ENCODE results near the gene BLOC1S1. TPM values are rescaled to one million over a fixed set of nuclear protein-coding genes. Genes with fewer than 3 reads are reported as not detected.

BLOC1S1 gene
- total and polyA plus RNA-seq, 12 donors = 180 to 1,005 (median 227) TPM

DNA sequence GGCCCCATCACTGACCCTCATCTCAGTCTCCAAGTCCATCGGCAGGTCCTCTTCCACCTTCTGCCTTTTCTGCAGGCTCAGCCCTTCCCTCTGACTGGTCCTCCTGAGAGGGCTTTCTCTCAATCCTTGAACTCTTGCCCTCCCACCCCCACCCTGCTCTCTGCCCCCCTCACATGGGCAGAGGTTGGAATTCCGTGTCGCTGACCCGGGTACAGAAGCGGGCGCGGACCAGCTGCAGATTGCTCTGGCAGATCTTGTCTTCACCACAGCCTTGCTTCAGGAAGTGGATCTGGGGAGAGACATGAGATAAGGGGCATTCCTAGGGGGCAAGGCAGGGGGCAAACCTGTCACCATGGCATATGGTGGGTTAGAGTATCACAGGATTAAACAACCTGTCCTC, 20.5 kb upstream of the BLOC1S1 start:
- no peaks in the 10 kb centered on the region for H3K27me3 ChIP-seq
- peak in 1 of 7 donors; percentile 2 for DNase-seq
- intact Hi-C loops (cut with DNase I) = no loop called here
- H3K36me3 ChIP-seq (replicated peaks in 1 of 2) = no peaks in the 10 kb centered on the region
- WGBS, 4 donors = 73 to 91% (median 89%) methylated on average over 7 of the region's 7 CpGs
- no peaks in the 10 kb centered on the region for H3K9me3 ChIP-seq (replicated peaks in 1 of 3)
- TF ChIP-seq, protein P1, sequence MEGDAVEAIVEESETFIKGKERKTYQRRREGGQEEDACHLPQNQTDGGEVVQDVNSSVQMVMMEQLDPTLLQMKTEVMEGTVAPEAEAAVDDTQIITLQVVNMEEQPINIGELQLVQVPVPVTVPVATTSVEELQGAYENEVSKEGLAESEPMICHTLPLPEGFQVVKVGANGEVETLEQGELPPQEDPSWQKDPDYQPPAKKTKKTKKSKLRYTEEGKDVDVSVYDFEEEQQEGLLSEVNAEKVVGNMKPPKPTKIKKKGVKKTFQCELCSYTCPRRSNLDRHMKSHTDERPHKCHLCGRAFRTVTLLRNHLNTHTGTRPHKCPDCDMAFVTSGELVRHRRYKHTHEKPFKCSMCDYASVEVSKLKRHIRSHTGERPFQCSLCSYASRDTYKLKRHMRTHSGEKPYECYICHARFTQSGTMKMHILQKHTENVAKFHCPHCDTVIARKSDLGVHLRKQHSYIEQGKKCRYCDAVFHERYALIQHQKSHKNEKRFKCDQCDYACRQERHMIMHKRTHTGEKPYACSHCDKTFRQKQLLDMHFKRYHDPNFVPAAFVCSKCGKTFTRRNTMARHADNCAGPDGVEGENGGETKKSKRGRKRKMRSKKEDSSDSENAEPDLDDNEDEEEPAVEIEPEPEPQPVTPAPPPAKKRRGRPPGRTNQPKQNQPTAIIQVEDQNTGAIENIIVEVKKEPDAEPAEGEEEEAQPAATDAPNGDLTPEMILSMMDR (IDR thresholded peaks at IDR 0.05) = no peak
- no peak overlapping the region for H3K27ac ChIP-seq
- H3K4me1 ChIP-seq (replicated peaks in 1 of 2) = no peaks in the 10 kb centered on the region
- H3K4me3 ChIP-seq = no peak overlapping the region

DNA sequence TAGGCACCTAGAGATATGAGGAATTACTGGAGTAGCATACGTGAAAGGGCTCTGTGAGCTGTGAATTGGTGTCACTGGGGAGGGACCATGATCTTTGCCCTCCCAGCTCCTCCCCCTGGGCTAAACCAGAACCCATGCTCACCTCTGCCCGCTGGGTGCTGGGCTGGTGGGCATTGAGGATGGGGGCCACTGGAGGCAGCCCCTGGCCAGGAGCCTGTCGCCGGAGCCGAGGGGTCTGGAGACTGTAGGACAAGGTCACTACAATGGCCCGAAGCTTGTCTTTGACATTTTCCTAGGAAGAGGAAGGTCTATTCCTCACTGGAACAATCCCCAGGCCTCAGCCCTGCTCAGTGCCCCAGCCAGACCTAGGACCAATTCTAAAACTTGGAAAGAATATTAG, 19.7 kb upstream of the BLOC1S1 start:
- intact Hi-C loops (cut with DNase I) = no loop called here

DNA sequence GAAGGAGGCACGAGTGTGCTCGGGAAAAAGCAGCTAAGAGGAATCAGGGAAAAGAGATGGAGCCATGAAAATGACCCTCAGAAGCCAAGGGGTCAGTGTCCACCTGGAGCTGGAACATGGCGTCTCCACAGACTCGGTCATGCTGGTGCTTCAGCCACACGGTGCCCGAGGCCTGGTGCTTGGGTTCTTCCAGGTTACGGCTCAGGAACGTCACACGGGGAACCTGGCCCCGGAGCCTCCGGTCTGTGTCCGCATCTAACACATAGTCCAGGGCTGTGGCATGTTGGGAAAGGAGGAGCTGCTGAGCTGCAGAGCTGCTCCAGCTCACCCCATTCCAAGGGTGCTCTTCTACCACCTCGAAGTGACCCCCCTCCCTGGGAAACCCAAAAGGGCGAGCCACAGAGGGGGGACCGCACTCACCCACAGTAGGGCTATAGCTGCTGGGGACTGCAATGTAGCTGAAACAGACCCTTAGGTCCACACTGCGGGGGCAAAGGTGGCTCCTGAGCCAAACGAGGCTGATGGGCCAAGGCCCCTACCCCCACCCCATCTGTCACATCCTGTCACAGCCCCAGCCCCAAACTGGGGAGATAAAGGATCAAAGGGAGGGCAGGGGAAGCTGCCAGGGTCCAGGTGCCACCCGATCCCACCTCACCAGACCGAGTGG, 18.9 kb upstream of the BLOC1S1 start:
- no peaks in the 10 kb centered on the region for H3K9me3 ChIP-seq (replicated peaks in 1 of 3)
- 86 to 90% (median 88%) methylated on average over 4 to 19 of the region's 19 CpGs for WGBS, 4 donors
- no peaks in the 10 kb centered on the region for H3K36me3 ChIP-seq (replicated peaks in 1 of 2)
- TF ChIP-seq, protein P1 (IDR thresholded peaks at IDR 0.05) = no peak
- no peak for TF ChIP-seq POLR2A (IDR thresholded peaks at IDR 0.05)
- H3K4me3 ChIP-seq = no peak overlapping the region
- no peaks in the 10 kb centered on the region for H3K27me3 ChIP-seq
- DNase-seq = peak in 1 of 7 donors; percentile 9
- H3K27ac ChIP-seq = no peak overlapping the region
- H3K4me1 ChIP-seq (replicated peaks in 1 of 2) = no peaks in the 10 kb centered on the region
- intact Hi-C loops (cut with DNase I) = no loop called here

More for the DNA sequence above, 19.7 kb upstream of the BLOC1S1 start:
- no peaks in the 10 kb centered on the region for H3K9me3 ChIP-seq (replicated peaks in 1 of 3)
- no peaks in the 10 kb centered on the region for H3K27me3 ChIP-seq
- no peak overlapping the region for H3K27ac ChIP-seq
- H3K4me1 ChIP-seq (replicated peaks in 1 of 2) = no peaks in the 10 kb centered on the region
- DNase-seq = peak in 1 of 7 donors; percentile 1
- TF ChIP-seq POLR2A (IDR thresholded peaks at IDR 0.05) = no peak
- TF ChIP-seq, protein P1 (IDR thresholded peaks at IDR 0.05) = no peak
- WGBS, 4 donors = 85 to 100% (median 87%) methylated on average over 1 to 6 of the region's 6 CpGs
- H3K4me3 ChIP-seq = no peak overlapping the region
- no peaks in the 10 kb centered on the region for H3K36me3 ChIP-seq (replicated peaks in 1 of 2)

DNA sequence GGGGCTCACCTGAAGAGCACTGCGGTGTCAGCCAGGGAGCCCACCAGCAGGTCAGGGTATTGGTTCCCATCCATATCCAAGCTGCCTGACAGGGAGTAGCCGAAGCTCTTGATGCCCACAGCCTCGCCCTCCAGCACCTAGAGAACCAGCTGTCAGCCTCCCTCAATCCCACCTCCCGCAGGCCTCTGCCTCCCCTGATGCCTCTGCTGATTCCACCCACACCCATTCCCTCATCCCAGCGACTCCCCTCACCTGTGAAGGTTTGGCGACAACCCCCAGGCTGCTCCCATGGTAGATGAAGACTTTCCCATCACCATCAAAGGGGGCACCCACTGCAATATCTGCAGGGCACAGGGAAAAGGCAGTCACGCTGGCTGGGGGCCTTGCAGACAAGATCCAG, 18.2 kb upstream of the BLOC1S1 start:
- 89 to 92% (median 90%) methylated on average over 6 to 7 of the region's 7 CpGs for WGBS, 4 donors
- Histone ChIP-seq H3K36me3 (replicated peaks in 1 of 2) (no peaks in the 10 kb centered on the region), H3K4me1 (replicated peaks in 1 of 2) (no peaks in the 10 kb centered on the region), H3K9me3 (replicated peaks in 1 of 3) (no peaks in the 10 kb centered on the region), H3K27me3 (no peaks in the 10 kb centered on the region), H3K4me3 (no peak overlapping the region), H3K27ac (no peak overlapping the region)
- TF ChIP-seq, protein P1 (IDR thresholded peaks at IDR 0.05) = no peak
- no peak for TF ChIP-seq POLR2A (IDR thresholded peaks at IDR 0.05)
- DNase-seq = peak in 1 of 7 donors; percentile 5
- intact Hi-C loops (cut with DNase I) = no loop called here
